Brain microvascular endothelial cell (primary cell): ENCODE results near the gene CDK17.
A peak's percentile ranks its signal among the peaks of the same experiment; 100 is the strongest.

ENCODE experiments used
- DNase-seq: peaks from one replicate; pipeline ENCODE4 v3.0.0-alpha.2; 2020
- H3K27ac ChIP-seq: fragments of 250-450 bp; sonication (Bioruptor Pico); 2 replicates; pipeline ENCODE4 v1.5.1; 2020; ENCODE audit warnings: mild to moderate bottlenecking, moderate library complexity
- H3K27me3 ChIP-seq: fragments of 250-450 bp; sonication (Bioruptor Pico); replicated peaks from 2 replicates; pipeline ENCODE4 v1.5.1; 2020; ENCODE audit warnings: mild to moderate bottlenecking
- H3K36me3 ChIP-seq: fragments of 250-450 bp; sonication (Bioruptor Pico); replicated peaks from 2 replicates; pipeline ENCODE4 v1.5.1; 2020; ENCODE audit warnings: mild to moderate bottlenecking
- H3K4me3 ChIP-seq: 2 replicates; pipeline ENCODE4 v1.5.1; 2011; ENCODE audit warnings: low read depth, mild to moderate bottlenecking, control low read depth, low read length, moderate library complexity
- in situ Hi-C: cut with HindIII; loops from 2 replicates; pipeline ENCODE4 v1.10.0; 2017; ENCODE audit warnings: low sequenced_read_pairs, low pct_ligation_motif_present
- TF ChIP-seq, protein P1 (sequence below): IDR thresholded peaks from 2 replicates; pipeline ENCODE4 v1.5.1; 2011; ENCODE audit warnings: low read depth, mild to moderate bottlenecking, moderate library complexity, low read length, control low read depth, inconsistent platforms; ENCODE audit errors: missing control alignments

CDK17 gene

DNA sequence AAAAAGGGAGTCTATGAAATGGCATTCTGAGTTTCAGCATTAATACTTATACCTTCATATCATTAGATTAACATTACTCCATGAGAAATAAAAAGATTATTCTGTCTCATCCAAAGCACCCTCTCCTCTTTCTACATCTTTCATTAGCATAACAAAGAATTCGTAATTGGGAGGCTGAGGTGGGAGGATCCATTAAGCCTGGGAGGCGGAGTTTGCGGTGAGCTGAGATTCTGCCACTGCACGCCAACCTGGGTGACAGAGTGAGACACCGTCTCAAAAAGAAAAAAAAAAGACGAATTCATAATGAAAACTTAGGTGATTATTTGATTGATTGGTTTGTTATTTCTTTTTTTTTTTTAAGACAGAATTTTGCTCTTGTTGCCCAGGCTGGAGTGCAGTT is 1.8 kb upstream of the CDK17 start:
- Histone ChIP-seq H3K36me3 (peaks cover 6% of the 10 kb centered on the region), H3K4me3 (no peak overlapping the region), H3K27ac (peak overlapping the region; percentile 91), H3K27me3 (no peaks in the 10 kb centered on the region)
- no peak for DNase-seq
- TF ChIP-seq, protein P1, sequence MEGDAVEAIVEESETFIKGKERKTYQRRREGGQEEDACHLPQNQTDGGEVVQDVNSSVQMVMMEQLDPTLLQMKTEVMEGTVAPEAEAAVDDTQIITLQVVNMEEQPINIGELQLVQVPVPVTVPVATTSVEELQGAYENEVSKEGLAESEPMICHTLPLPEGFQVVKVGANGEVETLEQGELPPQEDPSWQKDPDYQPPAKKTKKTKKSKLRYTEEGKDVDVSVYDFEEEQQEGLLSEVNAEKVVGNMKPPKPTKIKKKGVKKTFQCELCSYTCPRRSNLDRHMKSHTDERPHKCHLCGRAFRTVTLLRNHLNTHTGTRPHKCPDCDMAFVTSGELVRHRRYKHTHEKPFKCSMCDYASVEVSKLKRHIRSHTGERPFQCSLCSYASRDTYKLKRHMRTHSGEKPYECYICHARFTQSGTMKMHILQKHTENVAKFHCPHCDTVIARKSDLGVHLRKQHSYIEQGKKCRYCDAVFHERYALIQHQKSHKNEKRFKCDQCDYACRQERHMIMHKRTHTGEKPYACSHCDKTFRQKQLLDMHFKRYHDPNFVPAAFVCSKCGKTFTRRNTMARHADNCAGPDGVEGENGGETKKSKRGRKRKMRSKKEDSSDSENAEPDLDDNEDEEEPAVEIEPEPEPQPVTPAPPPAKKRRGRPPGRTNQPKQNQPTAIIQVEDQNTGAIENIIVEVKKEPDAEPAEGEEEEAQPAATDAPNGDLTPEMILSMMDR, result no peak
- in situ Hi-C loops, result loop anchor here (25.0 kb wide), 1 partner anchor 110 kb away; no protein-coding TSS in a partner anchor

DNA sequence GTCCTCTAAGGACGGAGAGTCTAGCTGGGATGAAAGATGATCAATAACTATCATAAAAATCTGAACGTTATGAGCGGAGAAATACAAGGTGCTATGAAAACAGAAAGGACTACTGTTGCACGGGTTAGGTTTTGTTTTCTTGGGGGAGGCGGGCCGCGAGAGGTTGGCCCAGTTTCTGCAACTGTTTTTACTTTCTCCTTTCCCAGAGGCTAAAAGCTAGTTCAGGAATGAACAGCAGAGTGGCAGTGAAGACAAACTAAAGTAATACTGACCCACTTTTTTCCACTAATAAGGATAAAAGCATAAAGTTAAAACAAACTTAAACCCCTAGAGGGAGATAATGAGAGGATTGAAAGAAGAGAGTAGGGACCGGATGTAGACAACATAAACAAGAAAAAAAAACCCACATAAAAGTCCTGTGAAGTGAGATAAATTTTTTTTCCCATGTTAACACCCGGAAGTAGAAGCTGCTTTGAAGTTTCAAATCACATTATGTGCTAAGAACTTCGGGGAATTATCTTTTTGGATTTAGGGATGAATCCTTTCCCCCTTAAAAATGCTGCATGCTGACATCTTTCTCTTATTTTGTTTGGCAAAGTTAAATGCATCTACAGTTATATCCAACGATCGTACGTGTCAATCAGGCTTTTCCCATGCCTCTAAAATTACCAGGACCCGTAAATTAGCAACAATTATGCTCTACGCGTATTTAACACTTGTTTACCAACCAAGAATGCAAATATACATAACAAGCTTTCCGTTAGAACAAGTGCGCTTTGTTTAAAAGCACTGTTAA is 1.0 kb upstream of the CDK17 start:
- in situ Hi-C loops, result loop anchor here (25.0 kb wide), 1 partner anchor 111 kb away; no protein-coding TSS in a partner anchor
- H3K4me3 ChIP-seq, result peak overlapping the region; percentile 70
- TF ChIP-seq, protein P1, result peak; percentile 37
- DNase-seq, result peak; percentile 61
- H3K27ac ChIP-seq, result peak overlapping the region; percentile 91
- H3K36me3 ChIP-seq, result peaks cover 6% of the 10 kb centered on the region
- no peaks in the 10 kb centered on the region for H3K27me3 ChIP-seq

DNA sequence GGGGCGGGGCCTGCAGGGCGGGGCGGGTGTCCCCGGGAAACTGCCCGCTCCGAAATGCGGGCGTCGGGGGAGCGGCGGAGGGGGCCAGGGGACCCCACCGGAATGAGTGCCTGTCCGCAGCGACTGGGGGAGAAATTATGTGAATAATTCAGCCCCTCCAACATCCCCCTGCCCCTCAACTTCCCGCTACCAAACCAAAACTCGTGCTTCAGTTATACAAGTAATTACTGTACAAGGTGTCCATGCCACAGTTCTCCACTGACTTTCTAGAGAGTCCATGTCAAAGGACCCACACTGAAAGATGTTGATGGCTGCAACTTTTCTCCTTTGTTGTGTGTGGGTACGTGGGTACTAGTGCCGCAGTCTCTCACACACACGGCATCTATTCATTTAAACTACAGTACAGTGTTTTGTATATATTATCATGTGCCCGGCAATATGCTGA is 414 bp upstream of the CDK17 start:
- no peaks in the 10 kb centered on the region for H3K27me3 ChIP-seq
- H3K27ac ChIP-seq, result peak overlapping the region; percentile 91
- peak overlapping the region; percentile 70 for H3K4me3 ChIP-seq
- DNase-seq, result peak; percentile 43
- peaks cover 6% of the 10 kb centered on the region for H3K36me3 ChIP-seq
- in situ Hi-C loops, result loop anchor here (25.0 kb wide), 1 partner anchor 112 kb away; no protein-coding TSS in a partner anchor
- TF ChIP-seq, protein P1, result no peak

DNA sequence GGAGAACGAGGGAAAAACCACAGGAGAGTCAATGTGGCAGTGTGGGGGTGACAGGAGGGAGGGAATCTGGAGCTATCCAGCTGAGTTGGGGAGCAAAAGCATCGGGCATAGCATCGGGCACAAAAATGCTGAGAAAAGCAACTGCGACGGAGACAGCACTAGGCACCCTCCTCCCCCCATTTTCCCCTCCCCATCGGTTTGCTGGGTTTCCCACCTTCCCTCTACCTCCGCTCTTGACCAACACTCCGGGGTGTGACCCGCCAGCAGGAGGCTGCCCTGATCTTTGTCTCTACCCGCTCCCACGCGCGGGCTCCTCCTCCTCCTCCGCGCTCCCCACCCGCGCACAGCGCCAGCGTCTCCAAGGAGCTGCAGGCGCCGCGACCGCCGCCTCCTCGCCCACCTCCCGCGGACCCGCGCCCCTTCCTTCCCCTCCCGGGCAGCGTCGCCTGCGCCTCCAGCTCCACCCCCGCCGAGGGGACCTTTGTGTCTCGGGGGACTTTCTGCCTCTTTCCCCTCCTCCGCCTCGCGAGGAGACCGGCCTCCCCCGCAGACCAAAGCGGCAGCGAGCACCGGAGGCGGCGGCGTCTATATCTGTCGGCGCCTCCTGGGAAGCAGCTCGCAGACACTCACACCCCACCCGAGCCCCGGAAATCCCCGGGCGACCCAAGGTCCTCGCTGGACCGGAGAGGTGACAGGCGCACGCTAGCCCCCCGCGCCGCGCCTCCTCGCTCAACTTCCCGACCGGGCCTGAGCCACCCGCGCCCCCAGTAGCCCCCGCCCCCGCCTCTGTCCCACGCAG is 920 bp downstream of the CDK17 start:
- Histone ChIP-seq H3K27me3 (no peaks in the 10 kb centered on the region), H3K27ac (peak overlapping the region; percentile 91), H3K36me3 (peaks cover 6% of the 10 kb centered on the region), H3K4me3 (peak overlapping the region; percentile 76)
- DNase-seq, result peak; percentile 55
- in situ Hi-C loops, result no loop called here
- TF ChIP-seq, protein P1, result peak; percentile 44

DNA sequence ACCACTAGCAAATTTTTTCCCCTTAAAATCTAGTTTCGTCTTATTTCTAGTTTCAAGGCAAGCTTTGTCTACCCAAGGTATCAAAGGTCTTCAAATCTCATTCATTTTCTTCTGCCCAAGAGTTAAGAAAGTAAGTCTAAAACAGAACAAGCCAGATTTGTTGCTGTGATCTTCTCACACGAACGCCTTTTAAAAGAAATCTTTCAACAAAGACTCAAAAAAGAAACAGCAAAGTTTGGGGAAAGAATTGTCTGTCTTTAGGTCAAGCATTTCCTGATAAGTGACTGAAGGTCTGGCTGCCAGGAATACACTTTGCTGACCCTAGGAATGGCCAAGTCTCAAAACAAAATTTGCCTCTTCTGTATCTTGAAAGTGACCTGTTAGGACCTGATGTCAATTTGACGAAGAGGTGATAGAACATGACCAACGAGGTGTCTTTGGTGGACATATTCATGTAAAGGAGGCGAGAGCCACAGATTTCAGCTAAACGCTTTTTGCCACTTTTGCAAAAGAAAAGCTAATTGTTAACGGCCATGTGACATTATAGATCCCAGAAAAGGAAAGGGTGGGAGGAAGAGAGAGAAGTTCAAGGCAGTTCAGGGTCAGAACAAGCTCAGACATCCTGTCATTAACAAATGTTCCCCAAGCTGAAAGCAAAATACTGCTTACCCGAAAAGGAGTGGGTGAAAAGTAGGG is 1.7 kb downstream of the CDK17 start:
- H3K4me3 ChIP-seq, result peak overlapping the region; percentile 76
- H3K36me3 ChIP-seq, result peaks cover 6% of the 10 kb centered on the region
- TF ChIP-seq, protein P1, result no peak
- in situ Hi-C loops, result no loop called here
- no peaks in the 10 kb centered on the region for H3K27me3 ChIP-seq
- no peak for DNase-seq
- peak overlapping the region; percentile 91 for H3K27ac ChIP-seq
